HG03342 (cell line): ENCODE results near the gene ASGR2.
"Not testable (repeated sequence)": the region's sequence is repeated elsewhere in the genome, so short reads cannot be mapped to it uniquely, and the experiment has no call there.

Source experiments
- ATAC-seq: cut with Tn5 transposase; IDR thresholded peaks from one replicate; pipeline ENCODE4 v1.9.1; 2021; ENCODE audit warnings: mild to moderate bottlenecking, moderate library complexity; ENCODE audit not compliant: unreplicated experiment

Gene ASGR2, protein sequence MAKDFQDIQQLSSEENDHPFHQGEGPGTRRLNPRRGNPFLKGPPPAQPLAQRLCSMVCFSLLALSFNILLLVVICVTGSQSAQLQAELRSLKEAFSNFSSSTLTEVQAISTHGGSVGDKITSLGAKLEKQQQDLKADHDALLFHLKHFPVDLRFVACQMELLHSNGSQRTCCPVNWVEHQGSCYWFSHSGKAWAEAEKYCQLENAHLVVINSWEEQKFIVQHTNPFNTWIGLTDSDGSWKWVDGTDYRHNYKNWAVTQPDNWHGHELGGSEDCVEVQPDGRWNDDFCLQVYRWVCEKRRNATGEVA

DNA sequence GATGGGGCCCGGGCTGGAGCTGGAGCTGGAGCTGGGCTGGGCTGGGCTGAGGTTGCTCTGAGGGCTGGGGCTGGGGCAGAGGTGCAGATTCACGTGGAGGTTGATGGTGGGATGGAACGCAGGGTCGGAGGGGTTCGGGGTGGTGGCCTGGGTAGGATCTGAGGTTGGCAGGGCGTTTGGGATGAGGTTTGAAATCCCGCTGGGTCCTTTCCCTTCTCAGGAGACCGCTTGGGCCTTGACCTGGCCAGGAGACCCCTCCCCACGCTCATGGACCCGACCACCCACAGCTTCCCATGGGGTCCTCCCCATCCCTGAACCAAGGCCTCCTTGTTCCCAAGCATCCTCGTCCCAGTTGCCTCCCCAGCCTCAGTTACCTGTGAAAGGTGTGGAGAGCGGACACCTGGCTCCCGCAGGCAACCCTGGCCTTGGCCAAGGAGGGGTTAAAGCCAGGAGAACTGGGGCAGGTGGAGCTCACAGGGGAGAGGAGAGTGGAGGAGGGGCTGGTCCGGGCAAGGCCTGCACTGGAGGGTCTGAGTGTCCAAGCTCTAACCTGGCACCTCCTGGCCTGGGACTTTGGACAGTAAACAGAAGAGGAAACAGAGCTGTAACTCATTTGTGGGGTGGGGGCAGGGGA lies at the start of gene ASGR2:
Gene ASGR2 (minus strand): TSS at position 582 of the 634 bp plus-strand sequence. CDS start 582 bp downstream, outside the sequence.
- no peak for ATAC-seq

DNA sequence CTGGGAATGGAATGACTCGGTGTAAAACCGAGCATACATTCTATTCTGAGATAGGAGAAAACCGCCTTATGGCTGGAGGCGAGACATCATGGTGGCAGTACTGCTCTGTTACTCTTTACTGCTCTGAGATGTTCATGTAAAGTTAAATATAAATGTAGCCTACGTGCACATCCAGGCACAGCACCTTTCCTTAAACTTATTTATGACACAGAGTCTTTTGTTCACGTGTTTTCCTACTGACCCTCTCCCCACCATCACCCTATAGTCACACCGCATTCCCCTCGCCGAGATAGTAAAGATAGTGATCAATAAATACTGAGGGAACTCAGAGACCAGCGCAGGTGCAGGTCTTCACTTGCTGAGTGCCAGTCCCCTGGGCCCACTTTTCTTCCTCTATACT lies 44.9 kb upstream of the ASGR2 start:
- ATAC-seq: not testable (repeated sequence)

DNA sequence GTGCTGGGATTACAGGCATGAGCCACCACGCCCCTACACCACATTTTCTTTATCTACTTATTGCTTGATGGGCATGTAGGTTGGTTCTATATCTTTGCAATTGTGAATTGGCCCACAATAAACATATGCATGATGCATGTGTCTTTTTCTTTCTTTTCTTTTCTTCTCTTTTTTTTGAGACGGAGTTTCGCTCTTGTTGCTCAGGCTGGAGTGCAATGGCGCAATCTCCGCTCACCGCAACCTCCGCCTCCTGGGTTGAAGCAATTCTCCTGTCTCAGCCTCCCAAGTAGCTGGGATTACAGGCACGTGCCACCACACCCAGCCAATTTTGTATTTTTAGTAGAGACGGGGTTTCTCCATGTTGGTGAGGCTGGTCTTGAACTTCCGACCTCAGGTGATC lies 43.8 kb upstream of the ASGR2 start:
- ATAC-seq: not testable (repeated sequence)

GRCh38 chr17:7156342-7156940 lies 41.8 kb upstream of the ASGR2 start:
- ATAC-seq: no peak

DNA sequence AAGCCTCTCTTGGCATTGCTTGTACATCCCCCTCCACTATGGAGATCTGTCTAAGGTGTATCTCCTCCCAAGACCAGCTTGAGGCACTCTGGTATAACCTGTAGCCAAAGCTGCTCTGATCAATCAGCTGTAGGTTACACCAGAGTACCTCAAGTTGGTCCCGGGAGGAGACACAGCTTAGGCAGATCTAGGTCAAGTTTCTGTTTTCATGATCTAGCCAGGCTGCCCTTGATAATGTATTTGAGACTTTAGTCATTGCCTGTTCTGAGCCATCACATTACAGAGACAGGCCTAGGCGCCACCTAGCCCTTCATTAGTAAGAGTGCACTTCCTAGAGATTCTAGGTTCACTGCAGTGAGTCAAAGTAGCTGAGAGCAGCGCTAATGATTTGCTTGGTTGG lies 33.1 kb upstream of the ASGR2 start:
- ATAC-seq: no peak

DNA sequence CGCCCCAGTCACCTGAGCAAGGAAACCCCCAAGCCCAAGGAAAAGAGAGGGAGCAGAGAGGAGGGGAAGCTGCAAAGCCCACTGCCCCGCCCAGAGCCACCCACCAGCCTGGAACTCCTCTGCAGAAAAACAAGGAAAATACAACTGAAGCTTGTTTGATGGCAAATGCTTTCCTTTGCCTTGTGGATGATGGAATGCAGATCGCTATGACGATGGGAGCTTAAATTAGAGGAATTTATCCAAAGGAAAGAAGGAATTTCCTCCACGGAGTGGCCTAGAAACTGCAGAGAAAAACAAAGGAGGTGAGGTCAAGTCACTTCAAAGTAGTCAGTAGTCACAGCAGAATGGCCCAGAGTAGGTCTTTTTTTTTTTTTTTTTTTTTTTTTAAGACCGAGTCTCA lies 31.5 kb upstream of the ASGR2 start:
- no peak for ATAC-seq

DNA sequence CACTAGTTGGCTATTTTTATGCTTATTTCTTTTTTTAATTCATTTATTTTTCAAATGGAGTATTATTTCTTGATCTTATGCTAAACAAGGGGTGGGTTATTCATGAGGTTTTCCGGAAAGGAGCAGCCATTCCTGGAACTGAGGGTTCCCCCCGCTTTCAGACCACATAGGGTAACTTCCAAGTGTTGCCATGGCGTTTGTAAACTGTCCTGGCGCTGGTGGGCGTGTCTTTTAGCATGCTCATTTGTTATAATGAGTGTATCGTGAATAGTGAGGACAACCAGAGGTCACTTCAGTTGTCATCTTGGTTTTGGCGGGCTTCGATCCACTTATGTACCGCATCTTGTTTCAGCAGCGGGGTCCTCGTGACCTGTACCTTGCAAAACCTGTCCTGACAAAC lies 29.6 kb upstream of the ASGR2 start:
- ATAC-seq: no peak

DNA sequence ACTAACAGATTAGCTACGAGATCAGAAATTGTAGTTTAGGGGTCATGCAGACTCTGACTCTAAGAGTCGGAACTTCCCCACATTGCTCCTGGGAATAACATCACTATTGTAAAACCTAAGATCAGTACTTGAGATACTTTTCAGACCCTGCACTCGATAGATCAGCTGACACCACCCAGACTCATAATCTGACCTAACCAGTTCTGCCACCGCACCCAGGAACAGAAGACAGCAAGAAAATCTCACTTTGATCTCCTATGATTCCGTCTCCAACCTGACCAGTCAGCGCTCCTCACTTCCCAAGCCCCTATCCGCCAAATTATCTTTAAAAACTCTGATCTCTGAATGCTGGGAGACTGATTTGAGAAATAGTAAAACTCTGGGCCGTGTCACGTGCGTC lies 27.2 kb upstream of the ASGR2 start:
- no peak for ATAC-seq

DNA sequence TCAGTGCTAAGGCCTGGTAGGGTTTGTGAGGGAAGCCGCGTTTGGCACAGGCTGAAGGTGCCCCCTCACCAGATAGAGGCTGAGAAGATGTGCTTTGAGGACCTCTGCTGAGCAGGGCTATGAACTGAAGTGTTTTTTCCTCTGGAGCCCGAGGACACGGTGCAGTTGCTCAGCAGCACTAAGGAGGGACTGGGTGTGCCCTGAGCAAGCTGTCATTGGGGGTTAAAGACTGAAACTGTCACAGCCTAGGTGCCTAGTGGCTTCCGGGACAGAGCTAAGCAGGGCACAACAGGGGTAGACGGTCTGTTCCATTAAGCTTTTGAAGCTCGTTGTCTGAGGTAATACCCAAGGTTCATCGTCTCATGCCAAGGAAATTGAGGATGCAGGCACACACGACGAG lies 24.8 kb upstream of the ASGR2 start:
- ATAC-seq: no peak

- ATAC-seq: no peak
Measured at GRCh38 chr17:7138800-7139381, 24.3 kb upstream of the ASGR2 start.

GRCh38 chr17:7137171-7137943 lies 22.7 kb upstream of the ASGR2 start:
- ATAC-seq: no peak

GRCh38 chr17:7136266-7136877 lies 21.8 kb upstream of the ASGR2 start:
- ATAC-seq: no peak

GRCh38 chr17:7133916-7134315 lies 19.3 kb upstream of the ASGR2 start:
- no peak for ATAC-seq

GRCh38 chr17:7133424-7133823 lies 18.8 kb upstream of the ASGR2 start:
- ATAC-seq: peak; percentile 22

- ATAC-seq: peak; percentile 58
Measured at GRCh38 chr17:7132511-7133094, 18.0 kb upstream of the ASGR2 start.

GRCh38 chr17:7131423-7131791 lies 16.8 kb upstream of the ASGR2 start:
- ATAC-seq: no peak

DNA sequence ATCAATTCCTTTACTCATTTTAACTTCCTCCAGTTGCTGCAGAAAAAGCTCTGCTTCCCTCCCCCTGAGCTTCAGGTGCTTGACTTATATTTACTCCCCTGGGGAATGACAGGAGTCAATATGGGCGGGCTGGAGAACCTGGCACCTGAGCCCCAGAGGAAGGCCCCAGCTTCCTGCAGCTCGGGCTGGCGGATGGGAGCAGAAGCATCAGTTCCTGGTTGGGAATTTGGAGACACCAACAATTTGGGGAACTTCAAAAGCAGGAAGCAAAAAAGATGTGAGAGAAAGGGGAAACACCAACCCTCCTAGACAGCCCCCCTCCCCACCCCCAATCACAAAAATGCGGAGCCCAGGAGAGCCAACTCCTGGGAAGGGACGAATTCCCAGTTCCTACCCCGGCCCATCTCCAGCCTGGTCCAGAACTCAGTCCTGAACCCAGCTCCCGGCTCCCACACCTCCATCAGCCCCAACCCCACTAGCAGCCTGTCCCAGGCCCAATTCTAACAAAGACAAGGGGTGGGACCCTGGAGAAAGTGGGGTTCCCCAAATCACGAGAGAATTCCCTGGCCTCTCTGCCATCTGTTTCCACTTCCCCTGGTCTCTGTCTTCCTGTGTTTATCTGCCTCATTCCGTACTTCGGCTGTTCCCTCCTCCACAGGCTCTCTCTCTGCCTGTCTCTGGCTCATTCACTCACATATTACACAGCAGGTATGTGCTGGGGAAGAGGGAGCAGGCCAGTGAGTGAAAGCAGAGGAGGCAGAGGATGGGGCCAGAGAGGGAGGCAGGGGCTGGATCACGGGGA lies 16.2 kb upstream of the ASGR2 start:
- no peak for ATAC-seq

GRCh38 chr17:7129311-7129710 lies 14.7 kb upstream of the ASGR2 start:
- ATAC-seq: no peak

GRCh38 chr17:7128160-7128559 lies 13.5 kb upstream of the ASGR2 start:
- no peak for ATAC-seq

GRCh38 chr17:7127501-7127900 lies 12.9 kb upstream of the ASGR2 start:
- not testable (repeated sequence) for ATAC-seq
